Ascending aorta (tissue), 2 donors: ENCODE results near the gene COL17A1. TPM values are rescaled to one million over a fixed set of nuclear protein-coding genes. Genes with fewer than 3 reads are reported as not detected.

Source experiments
- DNase-seq, 2 donors: peaks; one replicate each; pipeline ENCODE4 v3.0.0-alpha.2; 2019; ENCODE audit warnings: low spot score in 2 of 2
- H3K27ac ChIP-seq, 2 donors: fragments of 200-600 bp; sonication (generic); one replicate each; pipeline ENCODE4 v1.5.1; 2016 to 2017; ENCODE audit warnings: mild to moderate bottlenecking in 1 of 2
- H3K27me3 ChIP-seq: fragments of 200-600 bp; sonication (generic); one replicate; pipeline ENCODE4 v1.5.1; 2017
- H3K36me3 ChIP-seq, 2 donors: fragments of 200-600 bp; sonication (generic); one replicate each; pipeline ENCODE4 v1.5.1; 2016
- H3K4me1 ChIP-seq, 2 donors: fragments of 200-600 bp; sonication (generic); one replicate each; pipeline ENCODE4 v1.5.1; 2016 to 2017; ENCODE audit warnings: mild to moderate bottlenecking in 1 of 2
- H3K4me3 ChIP-seq, 2 donors: fragments of 200-600 bp; sonication (generic); one replicate each; pipeline ENCODE4 v1.5.1; 2016 to 2017; ENCODE audit warnings: mild to moderate bottlenecking in 1 of 2
- H3K9me3 ChIP-seq, 2 donors: fragments of 200-600 bp; sonication (generic); one replicate each; pipeline ENCODE4 v1.5.1; 2016
- CTCF ChIP-seq, 3 experiments: fragments of 200-600 bp in 2 of 3; fragments of 450-650 bp in 1 of 3; sonication (generic) in 2 of 3; IDR thresholded peaks; one replicate each; pipeline ENCODE4 v1.5.1; 2016 to 2019; ENCODE audit warnings: antibody characterized with exemption in 3 of 3, mild to moderate bottlenecking in 1 of 3, moderate library complexity in 1 of 3
- intact Hi-C: fragments of 100-400 bp; cut with DNase I; formaldehyde crosslinking; loops from one replicate; pipeline ENCODE4 v1.15.1; 2023
- total RNA-seq: library from RNA; depleted of rRNA; stranded (reverse); fragments of >200 nt; gene quantifications from one replicate; pipeline ENCODE4 v1.1.0, GENCODE V29; 2016

COL17A1 gene
- total RNA-seq = 0.64 TPM

DNA sequence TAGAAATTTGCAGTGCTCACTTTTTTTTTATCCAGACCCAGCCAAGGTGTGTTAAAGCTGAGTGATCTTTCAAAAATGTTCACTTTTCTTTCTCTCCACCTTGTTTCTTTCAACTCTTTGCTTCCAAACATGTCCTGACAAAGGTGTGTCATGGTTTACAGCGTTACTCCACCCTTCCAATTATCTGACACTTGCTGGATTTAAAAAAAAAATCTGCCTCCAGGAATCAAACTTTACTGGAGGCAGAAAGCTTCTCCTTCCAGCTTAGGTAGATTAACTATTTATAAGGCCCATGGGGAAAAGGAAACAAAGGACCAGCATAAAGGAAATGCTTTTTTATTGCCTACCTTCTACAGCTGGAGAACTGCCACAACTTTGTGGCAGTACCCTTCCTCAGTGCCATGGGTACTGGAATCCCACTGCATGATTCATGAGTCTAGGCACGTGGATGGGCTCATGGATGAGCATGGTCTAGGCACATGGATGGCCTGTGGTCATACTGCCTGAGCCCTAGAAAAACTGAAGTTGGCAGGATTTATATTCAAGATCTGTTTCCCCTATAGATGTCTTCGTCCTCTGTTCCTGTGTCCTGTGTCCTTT is at the start of gene COL17A1:
Gene COL17A1 (minus strand): TSS at position 80 of the 600 bp plus-strand sequence. CDS start 5,207 bp downstream, outside the sequence.
- H3K27me3 ChIP-seq = no peaks in the 10 kb centered on the region
- DNase-seq = no peak
- no peak within 1 kb of the TSS for H3K27ac ChIP-seq
- H3K4me1 ChIP-seq = no peaks in the 10 kb centered on the region
- H3K36me3 ChIP-seq = no peaks in the 10 kb centered on the region
- intact Hi-C loops = no loop called here
- H3K9me3 ChIP-seq = no peaks in the 10 kb centered on the region
- no peak for TF ChIP-seq CTCF (IDR thresholded peaks at IDR 0.05)
- no peak within 1 kb of the TSS for H3K4me3 ChIP-seq

GRCh38 chr10:104130041-104130440 is 44.4 kb upstream of the COL17A1 start:
- intact Hi-C loops = no loop called here

DNA sequence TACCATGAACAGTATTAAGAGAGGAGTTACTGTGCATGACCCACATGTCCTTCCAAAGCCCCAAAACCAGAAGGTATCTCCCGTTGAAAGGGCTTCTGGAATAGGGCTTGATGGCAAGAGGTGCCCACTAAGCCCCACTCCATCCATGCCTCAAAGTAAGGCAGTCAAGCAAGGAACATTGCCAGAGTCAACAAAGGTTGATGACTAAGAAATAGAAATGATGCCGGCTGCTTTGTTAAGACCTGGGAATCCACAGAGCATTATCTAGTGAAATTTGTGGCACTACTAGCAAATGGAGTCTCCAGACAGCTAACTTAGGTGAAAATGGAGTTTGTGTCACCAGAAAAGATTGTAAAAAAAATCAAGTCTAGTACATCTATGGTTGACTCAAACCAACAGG is 42.5 kb upstream of the COL17A1 start:
- DNase-seq = no peak
- no peak for TF ChIP-seq CTCF (IDR thresholded peaks at IDR 0.05)
- Histone ChIP-seq H3K27me3 (no peaks in the 10 kb centered on the region), H3K4me1 (peaks cover 0 to 1% of the 10 kb centered on the region in 2 donors), H3K27ac (no peak overlapping the region), H3K4me3 (no peak overlapping the region), H3K36me3 (no peaks in the 10 kb centered on the region), H3K9me3 (no peaks in the 10 kb centered on the region)
- intact Hi-C loops = loop anchor here (10.0 kb wide), 1 partner anchor 433 kb away; no protein-coding TSS in a partner anchor

More at GRCh38 chr10:104130041-104130440, 44.4 kb upstream of the COL17A1 start:
- Histone ChIP-seq H3K9me3 (no peaks in the 10 kb centered on the region), H3K4me1 (no peaks in the 10 kb centered on the region), H3K4me3 (no peak overlapping the region), H3K27me3 (no peaks in the 10 kb centered on the region), H3K27ac (no peak overlapping the region), H3K36me3 (no peaks in the 10 kb centered on the region)
- DNase-seq = no peak
- TF ChIP-seq CTCF (IDR thresholded peaks at IDR 0.05) = no peak

DNA sequence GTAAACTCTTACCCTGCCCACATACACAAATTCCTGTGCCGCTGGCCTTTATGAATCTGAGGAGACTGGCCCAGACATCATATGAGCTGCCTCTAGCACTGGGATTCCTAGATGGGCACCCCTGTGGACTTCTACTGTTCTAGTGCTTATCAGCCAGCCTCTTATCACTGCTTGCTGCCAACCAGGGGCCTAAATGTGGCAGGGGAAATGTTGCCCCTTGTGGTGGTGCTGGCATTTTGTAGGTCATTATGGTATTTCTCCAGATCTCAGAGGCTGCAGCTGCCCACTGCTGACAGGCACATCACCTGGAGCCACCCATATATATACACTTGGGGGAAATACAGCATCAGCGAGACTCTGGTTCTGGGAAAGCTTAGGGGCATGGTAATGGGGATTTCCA is 41.7 kb upstream of the COL17A1 start:
- intact Hi-C loops = loop anchor here (10.0 kb wide), 1 partner anchor 433 kb away; no protein-coding TSS in a partner anchor
- Histone ChIP-seq H3K9me3 (no peaks in the 10 kb centered on the region), H3K4me3 (no peak overlapping the region), H3K27ac (no peak overlapping the region), H3K27me3 (no peaks in the 10 kb centered on the region), H3K4me1 (peaks cover 0 to 4% of the 10 kb centered on the region in 2 donors), H3K36me3 (no peaks in the 10 kb centered on the region)
- DNase-seq = no peak
- TF ChIP-seq CTCF (IDR thresholded peaks at IDR 0.05) = no peak

DNA sequence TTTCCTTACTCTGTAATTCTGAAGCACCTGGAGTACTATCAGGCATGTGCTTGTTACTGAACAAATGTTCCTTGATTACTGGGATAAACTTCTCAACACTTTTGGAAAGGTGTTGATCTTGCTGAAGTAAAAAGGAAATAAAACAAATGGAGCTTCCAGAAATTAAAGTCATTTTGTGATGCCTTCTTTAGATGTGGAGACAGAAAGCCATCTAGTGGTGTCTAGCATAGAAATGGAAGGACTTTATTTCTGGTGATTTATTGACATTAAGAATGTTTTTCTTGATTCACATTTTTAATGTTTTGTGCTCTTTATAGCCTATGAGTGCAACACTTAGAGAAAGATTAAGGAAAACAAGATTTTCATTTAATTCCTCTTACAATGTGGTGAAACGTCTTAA is 37.7 kb upstream of the COL17A1 start:
- Histone ChIP-seq H3K27ac (no peak overlapping the region), H3K9me3 (no peaks in the 10 kb centered on the region), H3K27me3 (no peaks in the 10 kb centered on the region), H3K4me1 (peaks cover 0 to 17% of the 10 kb centered on the region in 2 donors), H3K4me3 (no peak overlapping the region), H3K36me3 (no peaks in the 10 kb centered on the region)
- TF ChIP-seq CTCF (IDR thresholded peaks at IDR 0.05) = no peak
- intact Hi-C loops = loop anchor here (2.0 to 10.0 kb wide), 4 partner anchors 79 to 429 kb away; partner anchors contain the start of genes CFAP58 and ITPRIP
- no peak for DNase-seq
